Thoracic aorta (tissue), 2 donors: ENCODE measurements around the gene SLC22A4. TPM values are rescaled to one million over a fixed set of nuclear protein-coding genes. Genes with fewer than 3 reads are reported as not detected.
A peak's percentile ranks its signal among the peaks of the same experiment; 100 is the strongest.

Experiments used
- ATAC-seq: fragments of 150-250 bp; one replicate; pipeline ENCODE4 v1.8.0; 2017; ENCODE audit warnings: low read depth; ENCODE audit not compliant: insufficient number of reproducible peaks, low FRiP score
- DNase-seq: peaks from one replicate; pipeline ENCODE4 v3.0.0-alpha.2; 2020; ENCODE audit warnings: low spot score
- H3K27ac ChIP-seq, 2 donors: fragments of 200-600 bp; sonication (generic); 1 replicate in 1 of 2; 2 replicates in 1 of 2; pipeline ENCODE4 v1.5.1; 2016; ENCODE audit warnings: mild to moderate bottlenecking in 2 of 2, moderate library complexity in 2 of 2
- H3K27me3 ChIP-seq: fragments of 200-600 bp; sonication (generic); replicated peaks from 2 replicates; pipeline ENCODE4 v1.6.0; 2016; ENCODE audit warnings: mild to moderate bottlenecking; ENCODE audit not compliant: insufficient read depth
- H3K36me3 ChIP-seq: fragments of 200-600 bp; sonication (generic); one replicate; pipeline ENCODE4 v1.5.1; 2016
- H3K4me1 ChIP-seq, 2 donors: fragments of 200-600 bp; sonication (generic); 1 replicate in 1 of 2; 2 replicates in 1 of 2; pipeline versions ENCODE4 v1.5.1 to v1.6.0; 2016; ENCODE audit warnings: low read depth in 2 of 2, mild to moderate bottlenecking in 1 of 2; ENCODE audit not compliant: control insufficient read depth in 1 of 2
- H3K4me3 ChIP-seq: fragments of 200-600 bp; sonication (generic); 2 replicates; pipeline ENCODE4 v1.5.1; 2016; ENCODE audit warnings: mild to moderate bottlenecking
- H3K9me3 ChIP-seq: fragments of 200-600 bp; sonication (generic); 2 replicates; pipeline ENCODE4 v1.5.1; 2016
- total RNA-seq, 2 donors: library from RNA; depleted of rRNA; stranded (reverse); fragments of >200 nt; gene quantifications; one replicate each; pipeline versions ENCODE4 v1.1.0 to v1.2.3, GENCODE V29; 2016
- TF ChIP-seq, protein P1 (sequence below): fragments of 200-600 bp; sonication (generic); IDR thresholded peaks from one replicate; pipeline ENCODE4 v1.5.1; 2019; ENCODE audit warnings: antibody characterized with exemption

The SLC22A4 gene
- total RNA-seq, 2 donors from 2014 or later = 0.14 to 2.1 TPM

DNA sequence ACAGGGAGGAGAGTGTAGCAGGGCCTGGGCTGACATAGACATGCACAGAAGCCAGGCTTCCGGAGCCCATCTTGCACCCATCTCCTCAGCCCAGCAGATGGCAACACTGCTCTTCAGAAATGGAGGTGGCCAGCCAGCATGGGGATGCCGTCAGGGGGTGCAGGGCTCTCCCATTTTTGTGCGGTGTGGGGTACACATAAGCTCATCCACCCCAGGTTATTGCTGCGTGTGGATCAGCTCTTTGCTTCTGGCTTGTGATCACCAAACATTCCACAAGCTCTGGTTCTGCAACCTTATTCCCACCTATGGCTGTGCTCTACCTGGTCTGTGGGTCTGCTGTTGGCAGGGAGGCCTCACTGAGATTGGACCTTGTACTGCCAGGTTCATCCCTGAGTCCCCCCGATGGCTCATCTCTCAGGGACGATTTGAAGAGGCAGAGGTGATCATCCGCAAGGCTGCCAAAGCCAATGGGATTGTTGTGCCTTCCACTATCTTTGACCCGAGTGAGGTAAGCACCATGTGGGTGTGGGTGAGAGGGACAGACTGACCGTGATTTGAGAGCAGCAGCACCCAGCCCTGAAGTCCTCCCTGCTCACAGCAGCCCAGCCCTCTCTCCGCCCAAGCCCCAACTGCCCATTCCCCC lies 92.6 kb downstream of the SLC22A4 start:
- Histone ChIP-seq H3K27ac (peak overlapping the region; percentile 91 to 94), H3K4me3 (no peak overlapping the region), H3K4me1 (peaks cover 22 to 56% of the 10 kb centered on the region in 2 donors), H3K27me3 (no peaks in the 10 kb centered on the region), H3K9me3 (no peaks in the 10 kb centered on the region), H3K36me3 (peaks cover 3% of the 10 kb centered on the region)
- TF ChIP-seq, protein P1, sequence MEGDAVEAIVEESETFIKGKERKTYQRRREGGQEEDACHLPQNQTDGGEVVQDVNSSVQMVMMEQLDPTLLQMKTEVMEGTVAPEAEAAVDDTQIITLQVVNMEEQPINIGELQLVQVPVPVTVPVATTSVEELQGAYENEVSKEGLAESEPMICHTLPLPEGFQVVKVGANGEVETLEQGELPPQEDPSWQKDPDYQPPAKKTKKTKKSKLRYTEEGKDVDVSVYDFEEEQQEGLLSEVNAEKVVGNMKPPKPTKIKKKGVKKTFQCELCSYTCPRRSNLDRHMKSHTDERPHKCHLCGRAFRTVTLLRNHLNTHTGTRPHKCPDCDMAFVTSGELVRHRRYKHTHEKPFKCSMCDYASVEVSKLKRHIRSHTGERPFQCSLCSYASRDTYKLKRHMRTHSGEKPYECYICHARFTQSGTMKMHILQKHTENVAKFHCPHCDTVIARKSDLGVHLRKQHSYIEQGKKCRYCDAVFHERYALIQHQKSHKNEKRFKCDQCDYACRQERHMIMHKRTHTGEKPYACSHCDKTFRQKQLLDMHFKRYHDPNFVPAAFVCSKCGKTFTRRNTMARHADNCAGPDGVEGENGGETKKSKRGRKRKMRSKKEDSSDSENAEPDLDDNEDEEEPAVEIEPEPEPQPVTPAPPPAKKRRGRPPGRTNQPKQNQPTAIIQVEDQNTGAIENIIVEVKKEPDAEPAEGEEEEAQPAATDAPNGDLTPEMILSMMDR = peak; percentile 69
- peak; percentile 36 for DNase-seq
- ATAC-seq = no peak

DNA sequence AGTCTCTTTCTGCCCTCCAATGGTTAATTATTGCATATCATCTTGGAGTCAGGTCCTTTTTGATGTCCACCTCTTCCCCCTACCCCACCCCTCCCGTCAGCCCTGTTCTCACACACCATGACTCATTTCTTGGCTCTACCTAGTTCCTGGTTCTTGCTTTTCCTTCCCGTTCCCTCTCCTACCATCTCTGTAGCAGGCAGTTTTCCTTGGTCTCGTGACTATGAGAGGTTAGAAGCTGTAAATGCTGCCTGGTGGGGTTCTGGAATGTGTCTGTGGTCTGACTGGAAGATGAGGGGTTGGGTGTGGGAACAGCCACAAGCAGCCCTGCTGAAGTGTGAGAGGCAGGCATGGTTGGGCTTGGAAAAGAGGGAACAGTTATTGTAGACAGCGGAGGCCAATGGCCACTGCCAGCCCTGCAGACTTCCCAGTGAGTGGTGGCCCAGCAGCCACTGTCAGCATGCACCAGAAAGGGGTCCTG lies 93.5 kb downstream of the SLC22A4 start:
- peaks cover 22 to 56% of the 10 kb centered on the region in 2 donors for H3K4me1 ChIP-seq
- TF ChIP-seq, protein P1 = no peak
- DNase-seq = peak; percentile 65

GRCh38 chr5:132388244-132389050 lies 94.3 kb downstream of the SLC22A4 start:
- Histone ChIP-seq H3K4me3 (peak overlapping the region; percentile 22), H3K27ac (peak overlapping the region; percentile 91 to 94), H3K27me3 (no peaks in the 10 kb centered on the region), H3K36me3 (peaks cover 9% of the 10 kb centered on the region), H3K4me1 (peaks cover 22 to 56% of the 10 kb centered on the region in 2 donors), H3K9me3 (no peaks in the 10 kb centered on the region)
- DNase-seq = no peak
- TF ChIP-seq, protein P1 = no peak
- no peak for ATAC-seq

More for the DNA sequence above, 93.5 kb downstream of the SLC22A4 start:
- H3K4me3 ChIP-seq = peak overlapping the region; percentile 22
- H3K27me3 ChIP-seq = no peaks in the 10 kb centered on the region
- peaks cover 9% of the 10 kb centered on the region for H3K36me3 ChIP-seq
- ATAC-seq = peak; percentile 58
- H3K27ac ChIP-seq = peak overlapping the region; percentile 91 to 94
- H3K9me3 ChIP-seq = no peaks in the 10 kb centered on the region

DNA sequence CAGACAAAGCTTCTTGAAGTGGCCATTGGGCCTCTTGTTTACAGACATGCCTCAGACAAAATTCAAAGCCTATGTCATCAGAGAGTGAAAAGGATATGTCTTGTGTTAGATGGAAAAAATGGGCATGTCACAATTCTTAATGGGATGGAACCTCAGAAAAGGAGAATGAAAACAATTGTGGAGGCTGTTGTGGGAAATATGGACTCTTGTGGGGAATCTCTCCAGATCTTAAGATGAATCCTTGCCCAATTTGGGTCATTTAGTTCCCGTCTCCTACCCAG lies 94.8 kb downstream of the SLC22A4 start:
- DNase-seq (no peak), ATAC-seq (no peak)
- H3K36me3 ChIP-seq = peaks cover 13% of the 10 kb centered on the region
- peak overlapping the region; percentile 91 to 94 for H3K27ac ChIP-seq
- peaks cover 22 to 56% of the 10 kb centered on the region in 2 donors for H3K4me1 ChIP-seq
- no peaks in the 10 kb centered on the region for H3K9me3 ChIP-seq
- no peaks in the 10 kb centered on the region for H3K27me3 ChIP-seq
- TF ChIP-seq, protein P1 = no peak
- H3K4me3 ChIP-seq = no peak overlapping the region

GRCh38 chr5:132389585-132390286 lies 95.5 kb downstream of the SLC22A4 start:
- peak overlapping the region; percentile 91 to 94 for H3K27ac ChIP-seq
- DNase-seq (peak; percentile 72), ATAC-seq (peak; percentile 40)
- TF ChIP-seq, protein P1 = no peak
- peaks cover 22 to 56% of the 10 kb centered on the region in 2 donors for H3K4me1 ChIP-seq
- no peaks in the 10 kb centered on the region for H3K27me3 ChIP-seq
- H3K9me3 ChIP-seq = no peaks in the 10 kb centered on the region
- H3K4me3 ChIP-seq = no peak overlapping the region
- peaks cover 17% of the 10 kb centered on the region for H3K36me3 ChIP-seq
